Caco-2 (cell line): ENCODE measurements around the gene TXLNG. TPM values are rescaled to one million over a fixed set of nuclear protein-coding genes. Genes with fewer than 3 reads are reported as not detected.

Experiments
- BruUV-seq: library from RNA; stranded (reverse); fragments of 400-500 nt; replicated peaks from 2 replicates; lab custom pipeline; 2021; lab: Mats Ljungman, UMichigan
- CTCF ChIA-PET: fragments of 300-600 bp; sonication (Branson Sonifier 250); formaldehyde crosslinking; loops from one replicate; lab custom pipeline; 2022; ENCODE audit warnings: antibody characterized with exemption; lab: Charles Lee
- POLR2A ChIA-PET: fragments of 300-600 bp; sonication (Branson Sonifier 250); formaldehyde crosslinking; loops from one replicate; lab custom pipeline; 2022; ENCODE audit warnings: antibody characterized with exemption; lab: Charles Lee
- DNase-seq, 2 experiments: peaks; one replicate each; pipeline versions ENCODE4 v3.0.0 to v3.0.0-alpha.2; 2020 to 2022
- H3K27me3 ChIP-seq: replicated peaks from 2 replicates; pipeline ENCODE4 v1.6.0; 2011; ENCODE audit warnings: low read length; ENCODE audit not compliant: control insufficient read depth, insufficient read depth
- H3K36me3 ChIP-seq: 2 replicates; pipeline ENCODE4 v1.5.1; 2011; ENCODE audit warnings: low read length; ENCODE audit not compliant: control insufficient read depth, insufficient read depth
- H3K4me1 ChIP-seq: fragments of 250-450 bp; sonication (Bioruptor Pico); 2 replicates; pipeline ENCODE4 v1.5.1; 2020; ENCODE audit warnings: mild to moderate bottlenecking
- H3K4me3 ChIP-seq: 2 replicates; pipeline ENCODE4 v1.5.1; 2011; ENCODE audit warnings: low read depth, mild to moderate bottlenecking, control low read depth, low read length
- H3K9me3 ChIP-seq: fragments of 250-450 bp; sonication (Bioruptor Pico); 2 replicates; pipeline ENCODE4 v1.5.1; 2020; ENCODE audit warnings: mild to moderate bottlenecking, moderate library complexity
- H3K27ac Mint-ChIP-seq: one replicate; pipeline ENCODE4 v1.8.0; 2022; ENCODE audit warnings: mixed read lengths; ENCODE audit not compliant: unreplicated experiment
- H3K27me3 Mint-ChIP-seq: one replicate; pipeline ENCODE4 v1.8.0; 2022; ENCODE audit warnings: mixed read lengths; ENCODE audit not compliant: insufficient read depth, unreplicated experiment
- H3K36me3 Mint-ChIP-seq: one replicate; pipeline ENCODE4 v1.8.0; 2022; ENCODE audit warnings: mild to moderate bottlenecking, mixed read lengths; ENCODE audit not compliant: insufficient read depth, unreplicated experiment
- H3K4me1 Mint-ChIP-seq: one replicate; pipeline ENCODE4 v1.8.0; 2022; ENCODE audit warnings: low read depth, mixed read lengths; ENCODE audit not compliant: unreplicated experiment
- H3K4me3 Mint-ChIP-seq: one replicate; pipeline ENCODE4 v1.8.0; 2022; ENCODE audit warnings: mild to moderate bottlenecking, moderate library complexity, mixed read lengths; ENCODE audit not compliant: unreplicated experiment
- H3K9me3 Mint-ChIP-seq: one replicate; pipeline ENCODE4 v1.8.0; 2022; ENCODE audit warnings: mixed read lengths; ENCODE audit not compliant: unreplicated experiment
- intact Hi-C: fragments of 100-400 bp; cut with micrococcal nuclease; formaldehyde crosslinking; loops from one replicate; pipeline ENCODE4 v1.10.0; 2022; ENCODE audit not compliant: unreplicated experiment
- total RNA-seq: library from RNA; stranded (reverse); gene quantifications from 2 replicates; pipeline ENCODE4 v1.2.3, GENCODE V29; 2022
- TF ChIP-seq, protein P1 (sequence below), 2 experiments: fragments of 200-600 bp in 1 of 2; IDR thresholded peaks; 1 replicate in 1 of 2; 2 replicates in 1 of 2; pipeline versions ENCODE4 v1.5.1 to v1.8.0; 2011 to 2022; ENCODE audit warnings: antibody characterized with exemption in 1 of 2, control low read depth in 1 of 2, inconsistent platforms in 1 of 2, low read depth in 1 of 2, low read length in 1 of 2, mild to moderate bottlenecking in 1 of 2, moderate library complexity in 1 of 2; ENCODE audit not compliant: insufficient read depth in 1 of 2, severe bottlenecking in 1 of 2, unreplicated experiment in 1 of 2

Gene TXLNG
- total RNA-seq, 1 experiment from 2014 or later, result 18.3 TPM

GRCh38 chrX:16807548-16807947 is 21.3 kb downstream of the TXLNG start:
- H3K36me3 ChIP-seq, result no peaks in the 10 kb centered on the region
- Mint-ChIP-seq H3K4me1 (peaks cover 8% of the 10 kb centered on the region), H3K36me3 (no peaks in the 10 kb centered on the region), H3K27me3 (no peaks in the 10 kb centered on the region), H3K9me3 (no peaks in the 10 kb centered on the region), H3K4me3 (peak overlapping the region; percentile 54), H3K27ac (no peak overlapping the region)
- TF ChIP-seq, protein P1, sequence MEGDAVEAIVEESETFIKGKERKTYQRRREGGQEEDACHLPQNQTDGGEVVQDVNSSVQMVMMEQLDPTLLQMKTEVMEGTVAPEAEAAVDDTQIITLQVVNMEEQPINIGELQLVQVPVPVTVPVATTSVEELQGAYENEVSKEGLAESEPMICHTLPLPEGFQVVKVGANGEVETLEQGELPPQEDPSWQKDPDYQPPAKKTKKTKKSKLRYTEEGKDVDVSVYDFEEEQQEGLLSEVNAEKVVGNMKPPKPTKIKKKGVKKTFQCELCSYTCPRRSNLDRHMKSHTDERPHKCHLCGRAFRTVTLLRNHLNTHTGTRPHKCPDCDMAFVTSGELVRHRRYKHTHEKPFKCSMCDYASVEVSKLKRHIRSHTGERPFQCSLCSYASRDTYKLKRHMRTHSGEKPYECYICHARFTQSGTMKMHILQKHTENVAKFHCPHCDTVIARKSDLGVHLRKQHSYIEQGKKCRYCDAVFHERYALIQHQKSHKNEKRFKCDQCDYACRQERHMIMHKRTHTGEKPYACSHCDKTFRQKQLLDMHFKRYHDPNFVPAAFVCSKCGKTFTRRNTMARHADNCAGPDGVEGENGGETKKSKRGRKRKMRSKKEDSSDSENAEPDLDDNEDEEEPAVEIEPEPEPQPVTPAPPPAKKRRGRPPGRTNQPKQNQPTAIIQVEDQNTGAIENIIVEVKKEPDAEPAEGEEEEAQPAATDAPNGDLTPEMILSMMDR (IDR thresholded peaks at IDR 0.05; ENCODE audit: insufficient read depth in 1 of 2, low read depth in 1 of 2, low read length in 1 of 2, severe bottlenecking in 1 of 2, unreplicated experiment in 1 of 2), result no peak
- intact Hi-C loops, result no loop called here
- H3K4me3 ChIP-seq, result no peak overlapping the region
- POLR2A ChIA-PET, result interaction anchor here (1.1 kb wide), 1 partner anchor 36 kb away, joined by 9 read pairs; no protein-coding TSS in a partner anchor
- H3K9me3 ChIP-seq, result no peaks in the 10 kb centered on the region
- peaks cover 14% of the 10 kb centered on the region for H3K4me1 ChIP-seq
- no peak for DNase-seq
- CTCF ChIA-PET, result no interaction called here
- no peaks in the 10 kb centered on the region for H3K27me3 ChIP-seq
- BruUV-seq, result no TSS peak

GRCh38 chrX:16807976-16808542 is 21.8 kb downstream of the TXLNG start:
- BruUV-seq, result no TSS peak
- Histone ChIP-seq H3K36me3 (no peaks in the 10 kb centered on the region), H3K4me1 (peaks cover 14% of the 10 kb centered on the region), H3K27me3 (no peaks in the 10 kb centered on the region), H3K4me3 (peak overlapping the region; percentile 18; the same call in 1 of the 2 replicates), H3K9me3 (no peaks in the 10 kb centered on the region)
- Mint-ChIP-seq H3K27me3 (no peaks in the 10 kb centered on the region), H3K4me3 (peak overlapping the region; percentile 54), H3K9me3 (no peaks in the 10 kb centered on the region), H3K27ac (no peak overlapping the region), H3K4me1 (peaks cover 8% of the 10 kb centered on the region), H3K36me3 (no peaks in the 10 kb centered on the region)
- ChIA-PET POLR2A (interaction anchor here (1.1 kb wide), 1 partner anchor 36 kb away, joined by 9 read pairs; no protein-coding TSS in a partner anchor), CTCF (no interaction called here)
- DNase-seq, result peak in 1 of 2 experiments; percentile 56
- TF ChIP-seq, protein P1 (IDR thresholded peaks at IDR 0.05; ENCODE audit: insufficient read depth in 1 of 2, low read depth in 1 of 2, low read length in 1 of 2, severe bottlenecking in 1 of 2, unreplicated experiment in 1 of 2), result no peak
- intact Hi-C loops, result no loop called here

- BruUV-seq, result no TSS peak
- DNase-seq, result no peak
- intact Hi-C loops, result no loop called here
- ChIA-PET CTCF (no interaction called here), POLR2A (no interaction called here)
- Mint-ChIP-seq H3K27ac (no peak overlapping the region), H3K4me3 (no peak overlapping the region), H3K36me3 (no peaks in the 10 kb centered on the region), H3K27me3 (no peaks in the 10 kb centered on the region), H3K9me3 (no peaks in the 10 kb centered on the region), H3K4me1 (no peaks in the 10 kb centered on the region)
- Histone ChIP-seq H3K36me3 (no peaks in the 10 kb centered on the region), H3K4me3 (no peak overlapping the region), H3K4me1 (no peaks in the 10 kb centered on the region), H3K9me3 (no peaks in the 10 kb centered on the region), H3K27me3 (no peaks in the 10 kb centered on the region)
- TF ChIP-seq, protein P1 (IDR thresholded peaks at IDR 0.05; ENCODE audit: insufficient read depth in 1 of 2, low read depth in 1 of 2, low read length in 1 of 2, severe bottlenecking in 1 of 2, unreplicated experiment in 1 of 2), result no peak
Measured at GRCh38 chrX:16814597-16814996, 28.3 kb downstream of the TXLNG start.
